HG03521 (cell line): ENCODE data around the gene GOLGA6L24.
"Not testable (repeated sequence)": the region's sequence is repeated elsewhere in the genome, so short reads cannot be mapped to it uniquely, and the experiment has no call there.

Experiments used
- ATAC-seq: cut with Tn5 transposase; IDR thresholded peaks from one replicate; pipeline ENCODE4 v1.9.1; 2021; ENCODE audit warnings: mild to moderate bottlenecking, moderate library complexity; ENCODE audit not compliant: unreplicated experiment

GOLGA6L24 gene

GRCh38 chr15:28357984-28358383 lies at the start of gene GOLGA6L24:
Gene GOLGA6L24 (minus strand): TSS chr15:28358084. CDS start chr15:28358023, 61 bp downstream.
- ATAC-seq = not testable (repeated sequence)

- ATAC-seq = not testable (repeated sequence)
Measured at GRCh38 chr15:28402774-28403435, 45.0 kb upstream of the GOLGA6L24 start.

DNA sequence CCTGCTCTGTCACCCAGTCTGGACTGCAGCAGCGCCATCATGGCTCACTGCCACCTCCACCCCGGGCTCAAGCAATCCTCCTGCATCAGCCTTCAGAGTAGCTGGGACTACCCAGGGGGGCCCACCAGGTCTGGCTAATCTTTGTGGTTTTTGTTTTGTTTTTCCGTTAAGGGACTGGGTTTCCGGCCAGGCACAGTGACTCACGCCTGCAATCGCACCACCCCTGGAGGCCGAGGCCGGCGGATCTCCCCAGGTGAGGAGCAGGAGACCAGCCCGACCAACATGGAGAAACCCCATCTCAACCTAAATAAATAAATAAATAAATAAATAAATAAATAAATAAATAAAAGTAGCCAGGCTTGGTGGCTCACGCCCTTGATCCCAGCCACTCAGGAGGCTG lies 38.1 kb upstream of the GOLGA6L24 start:
- not testable (repeated sequence) for ATAC-seq

DNA sequence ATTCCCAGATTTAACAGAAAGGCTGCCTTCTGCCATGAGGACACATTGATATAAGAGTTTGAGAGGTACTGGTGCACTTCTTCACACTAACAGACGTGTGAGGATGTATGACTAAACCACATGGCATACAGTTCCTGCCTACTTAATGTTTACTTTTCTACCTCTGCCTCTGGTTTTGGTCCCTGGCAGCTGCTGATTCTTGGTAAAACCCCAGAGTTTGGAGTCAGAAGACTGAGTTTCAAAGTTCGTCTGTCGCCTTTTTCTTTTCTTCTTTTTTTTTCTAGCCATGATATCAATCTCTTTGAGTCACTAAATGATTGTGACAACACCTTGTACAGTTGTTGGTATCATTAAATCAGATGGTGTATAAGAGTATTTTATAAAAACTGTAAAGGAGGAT lies 22.2 kb upstream of the GOLGA6L24 start:
- not testable (repeated sequence) for ATAC-seq

GRCh38 chr15:28378364-28378763 lies 20.5 kb upstream of the GOLGA6L24 start, which contains the start of gene GOLGA8F:
Gene GOLGA8F (plus strand): TSS chr15:28378664. CDS start chr15:28378762, 98 bp downstream.
- ATAC-seq = not testable (repeated sequence)

DNA sequence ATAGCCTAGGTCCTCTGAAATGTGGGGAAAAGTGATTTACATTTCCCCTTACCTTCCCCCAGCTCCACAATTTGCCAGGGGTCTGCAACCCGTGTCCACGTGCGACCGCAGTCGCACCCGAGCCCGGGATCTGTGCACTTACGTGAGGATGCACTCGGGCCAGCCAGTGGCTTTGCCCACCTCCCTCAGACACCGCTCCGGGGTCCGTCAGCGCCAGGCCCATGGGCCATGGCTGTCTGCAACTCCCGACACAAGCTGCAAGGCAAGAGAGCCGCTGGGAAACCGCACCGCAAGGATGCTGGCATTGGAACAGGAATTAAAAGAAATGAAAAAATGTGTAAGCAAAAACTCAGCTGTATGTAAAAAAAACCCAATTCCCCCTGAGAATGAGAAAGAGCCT lies 7.6 kb upstream of the GOLGA6L24 start:
- ATAC-seq = not testable (repeated sequence)

DNA sequence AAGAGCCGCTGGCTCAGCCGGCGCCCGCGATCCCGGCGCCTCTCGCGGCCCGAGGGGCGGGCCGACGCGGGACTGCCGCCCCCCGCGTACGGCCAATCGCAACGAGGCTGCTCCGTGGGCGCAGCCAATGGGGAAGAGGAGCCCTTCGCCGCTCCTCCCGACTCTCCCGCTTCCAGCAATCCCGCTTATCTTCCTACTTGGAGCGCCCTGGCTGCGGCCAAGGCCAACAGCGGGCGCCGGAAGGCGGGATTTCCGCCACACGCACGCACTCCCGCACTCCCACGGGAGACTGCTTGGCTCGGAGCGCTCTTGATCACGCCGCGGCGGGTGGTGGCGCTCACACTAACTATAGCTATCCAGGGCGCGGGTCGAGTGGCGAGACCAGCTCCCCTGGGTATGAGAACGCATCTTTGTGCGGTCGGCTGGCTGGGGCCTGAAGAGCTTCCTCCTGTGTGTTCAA lies 35.7 kb downstream of the GOLGA6L24 start, which contains the start of gene HERC2:
Gene HERC2 (minus strand): TSS at position 51 of the 460 bp plus-strand sequence. CDS start 746 bp downstream, outside the sequence.
- not testable (repeated sequence) for ATAC-seq

DNA sequence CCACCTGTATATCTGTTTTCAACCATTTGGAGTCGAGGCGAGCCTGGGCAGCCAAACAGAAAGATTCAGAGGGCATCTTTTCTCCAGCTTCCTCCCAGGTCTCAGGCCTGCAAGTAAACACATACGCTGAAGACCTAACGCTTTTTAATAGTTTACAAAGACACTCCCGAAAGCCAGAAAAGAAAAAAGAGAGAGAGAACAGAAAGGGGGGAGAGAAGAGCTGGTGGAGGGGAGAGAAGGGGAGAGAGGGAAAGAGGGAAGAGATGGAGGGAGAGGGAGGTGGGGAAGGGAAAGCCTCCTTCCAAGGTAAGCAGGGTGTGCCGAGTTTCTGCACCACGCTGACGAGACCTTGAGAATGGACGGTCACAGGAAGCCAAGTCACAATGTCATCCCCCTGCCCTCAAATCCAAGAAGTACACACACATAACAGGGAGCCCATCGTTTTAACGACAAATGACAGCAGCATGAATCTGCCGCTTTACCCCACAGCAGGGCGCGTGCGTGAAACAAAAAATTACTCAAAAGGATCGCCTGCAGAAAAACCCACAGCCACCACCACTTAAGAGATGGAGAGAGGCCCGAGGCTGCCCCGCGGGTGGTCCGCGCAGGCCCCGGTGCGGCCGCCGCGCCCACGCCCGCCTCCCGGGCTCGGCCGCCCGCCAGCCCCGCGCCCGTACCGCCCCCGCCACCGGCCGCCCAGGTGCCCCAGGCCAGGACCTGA lies 36.4 kb downstream of the GOLGA6L24 start:
- not testable (repeated sequence) for ATAC-seq

GRCh38 chr15:28319725-28320124 lies 38.2 kb downstream of the GOLGA6L24 start:
- not testable (repeated sequence) for ATAC-seq

- not testable (repeated sequence) for ATAC-seq
Measured at GRCh38 chr15:28318828-28319227, 39.1 kb downstream of the GOLGA6L24 start.

DNA sequence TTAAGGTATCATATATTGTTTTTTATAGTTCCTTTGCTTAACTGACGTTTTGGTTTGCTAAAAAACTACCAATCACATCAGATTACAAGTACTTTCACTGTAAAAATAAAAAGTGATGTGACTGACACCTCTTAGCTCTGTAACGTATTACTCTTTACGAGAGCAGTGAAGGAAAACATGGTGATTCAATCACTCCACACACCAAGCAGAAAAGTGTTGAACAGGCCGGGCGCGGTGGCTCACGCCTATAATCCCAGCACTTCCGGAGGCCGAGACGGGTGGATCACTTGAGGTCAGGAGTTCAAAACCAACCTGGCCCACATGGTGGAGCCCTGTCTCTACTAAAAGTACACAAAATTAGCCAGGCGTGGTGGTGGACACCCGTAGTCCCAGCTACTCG lies 39.8 kb downstream of the GOLGA6L24 start:
- ATAC-seq = not testable (repeated sequence)

DNA sequence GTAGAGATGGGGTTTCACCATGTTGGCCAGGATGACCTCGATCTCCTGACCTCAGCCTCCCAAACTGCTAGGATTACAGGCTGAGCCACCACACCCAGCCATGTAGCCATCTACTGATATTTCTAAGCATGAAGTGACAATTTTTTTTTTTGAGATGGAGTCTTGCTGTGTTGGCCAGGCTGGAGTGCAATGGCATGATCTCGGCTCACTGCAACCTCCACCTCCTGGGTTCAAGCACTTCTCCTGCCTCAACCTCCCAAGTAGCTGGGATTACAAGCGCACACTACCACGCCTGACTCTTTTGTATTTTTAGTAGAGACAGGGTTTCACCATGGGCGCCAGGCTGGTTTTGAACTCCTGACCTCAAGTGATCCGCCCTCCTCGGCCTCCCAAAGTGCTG lies 40.9 kb downstream of the GOLGA6L24 start:
- ATAC-seq = not testable (repeated sequence)

DNA sequence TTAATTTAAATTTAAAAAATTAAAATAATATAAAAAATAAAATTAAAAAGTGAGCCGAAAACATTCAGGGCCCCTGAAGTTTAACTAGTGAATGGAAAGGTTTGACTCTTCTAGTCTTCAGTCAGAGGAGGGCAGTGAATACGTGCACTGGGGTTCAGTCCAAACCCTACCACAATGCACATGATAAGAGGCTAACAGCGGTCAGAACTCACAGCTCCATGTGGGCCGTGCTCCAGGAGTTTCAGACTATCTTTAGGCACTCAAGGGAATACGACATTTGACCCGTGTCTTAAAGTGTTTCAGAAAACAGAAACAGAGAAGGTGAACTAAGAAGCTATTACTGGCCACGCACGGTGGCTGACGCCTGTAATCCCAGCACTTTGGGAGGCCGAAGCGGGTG lies 47.4 kb downstream of the GOLGA6L24 start:
- ATAC-seq = not testable (repeated sequence)

DNA sequence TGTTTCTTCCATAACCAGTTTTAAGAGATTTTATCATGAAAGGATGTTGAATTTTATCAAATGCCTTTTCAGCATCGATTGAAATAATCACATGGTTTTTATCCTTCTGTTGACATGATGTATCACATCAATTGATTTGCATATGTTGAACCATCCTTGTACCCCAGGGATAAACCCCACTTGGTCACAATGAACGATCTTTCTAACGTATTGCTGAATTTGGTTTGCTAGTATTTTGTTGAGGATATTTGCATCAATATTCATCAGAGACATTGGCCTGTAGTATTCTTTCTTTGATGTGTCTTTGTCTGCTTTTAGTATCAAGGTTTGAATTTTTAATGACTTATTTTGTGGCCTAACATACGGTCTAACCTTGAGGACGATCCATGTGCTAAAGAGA lies 49.2 kb downstream of the GOLGA6L24 start:
- ATAC-seq = not testable (repeated sequence)
